ENCODE data around the gene HOXD1.

Gene HOXD1

DNA sequence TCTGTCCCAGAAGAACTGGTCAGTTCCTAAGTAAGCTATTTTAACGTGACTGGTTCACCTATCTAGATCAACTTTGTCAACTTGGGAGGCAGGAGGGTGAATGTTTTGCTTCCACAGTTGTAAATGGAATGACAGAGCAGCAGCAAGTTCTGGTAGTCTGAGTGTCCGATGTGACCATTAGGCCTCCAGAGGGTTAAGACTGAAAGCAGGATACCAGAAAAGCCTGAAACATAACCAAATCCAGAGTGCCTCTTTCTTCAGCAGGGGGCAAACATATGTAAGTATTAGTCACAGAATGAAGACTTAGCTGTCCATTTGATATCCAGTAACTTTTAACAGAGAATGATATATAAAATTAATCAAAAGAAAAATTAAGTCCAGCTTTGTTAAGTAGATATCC, 22.2 kb upstream of the HOXD1 start:
- H4K8ac ChIP-seq (ENCODE audit: low read length): no peak overlapping the region
- H3K9me3 ChIP-seq (ENCODE audit: control insufficient read depth, low read length): no peaks in the 10 kb centered on the region
- H3K27me3 ChIP-seq (ENCODE audit: control insufficient read depth in 1 of 2, insufficient read depth in 1 of 2, low read length in 2 of 2): peaks cover 0 to 89% of the 10 kb centered on the region in 2 experiments
- no peak overlapping the region for H3K4me2 ChIP-seq (ENCODE audit: low read length, poor library complexity, severe bottlenecking)
- H3K4me3 ChIP-seq (ENCODE audit: insufficient read depth in 1 of 2, low read depth in 1 of 2, low read length in 2 of 2): no peak overlapping the region
- H3K79me1 ChIP-seq (replicated peaks; ENCODE audit: low read length, poor library complexity, severe bottlenecking): no peaks in the 10 kb centered on the region
- H3K4me1 ChIP-seq (ENCODE audit: control insufficient read depth, insufficient read depth, low read depth, low read length): peaks cover 16% of the 10 kb centered on the region
- H2AK5ac ChIP-seq (ENCODE audit: low read length, severe bottlenecking): no peak overlapping the region
- H3K14ac ChIP-seq (ENCODE audit: low read length in 2 of 2): no peak overlapping the region
- no peak overlapping the region for H3K9ac ChIP-seq (ENCODE audit: low read length)
- no peak overlapping the region for H4K91ac ChIP-seq (ENCODE audit: low read length)
- no peak overlapping the region for H2AFZ ChIP-seq (ENCODE audit: low read depth, low read length)
- no peak overlapping the region for H3K27ac ChIP-seq (ENCODE audit: low read length, poor library complexity, severe bottlenecking)
- H2BK12ac ChIP-seq (ENCODE audit: low read length in 2 of 2): no peak overlapping the region
- DNase-seq: no peak
- WGBS: 21% methylated on average over 2 of the region's 2 CpGs
- H3K18ac ChIP-seq (ENCODE audit: low read depth in 1 of 2, low read length in 2 of 2): no peak overlapping the region
- H2BK5ac ChIP-seq (ENCODE audit: low read depth, low read length, poor library complexity, severe bottlenecking): no peak overlapping the region
- no peak overlapping the region for H3K4ac ChIP-seq (ENCODE audit: low read depth in 1 of 2, low read length in 2 of 2)
- H3K23ac ChIP-seq (ENCODE audit: low read length in 2 of 2): no peak overlapping the region
- H2BK120ac ChIP-seq (ENCODE audit: low read depth, low read length): no peak overlapping the region
- no peak overlapping the region for H2BK15ac ChIP-seq (ENCODE audit: low read depth, poor library complexity, severe bottlenecking)
- H3K36me3 ChIP-seq (ENCODE audit: control insufficient read depth in 1 of 2, insufficient read depth in 2 of 2, low read depth in 1 of 2, low read length in 2 of 2): no peaks in the 10 kb centered on the region

- no CpG with 5 or more reads among the region's 1 CpG for WGBS
Observed at GRCh38 chr2:176167398-176167797, 21.1 kb upstream of the HOXD1 start.

GRCh38 chr2:176169181-176169580, 19.3 kb upstream of the HOXD1 start:
- Histone ChIP-seq H4K8ac (ENCODE audit: low read length) (no peak overlapping the region), H3K4me3 (ENCODE audit: insufficient read depth in 1 of 2, low read depth in 1 of 2, low read length in 2 of 2) (no peak overlapping the region), H3K27me3 (ENCODE audit: control insufficient read depth in 1 of 2, insufficient read depth in 1 of 2, low read length in 2 of 2) (peaks cover 0 to 83% of the 10 kb centered on the region in 2 experiments), H2BK120ac (ENCODE audit: low read depth, low read length) (no peak overlapping the region), H3K9ac (ENCODE audit: low read length) (no peak overlapping the region), H3K23ac (ENCODE audit: low read length in 2 of 2) (no peak overlapping the region), H4K91ac (ENCODE audit: low read length) (no peak overlapping the region), H2BK12ac (ENCODE audit: low read length in 2 of 2) (no peak overlapping the region), H3K14ac (ENCODE audit: low read length in 2 of 2) (no peak overlapping the region), H3K27ac (ENCODE audit: low read length, poor library complexity, severe bottlenecking) (no peak overlapping the region), H2AFZ (ENCODE audit: low read depth, low read length) (no peak overlapping the region), H2BK5ac (ENCODE audit: low read depth, low read length, poor library complexity, severe bottlenecking) (no peak overlapping the region), H2AK5ac (ENCODE audit: low read length, severe bottlenecking) (no peak overlapping the region), H3K36me3 (ENCODE audit: control insufficient read depth in 1 of 2, insufficient read depth in 2 of 2, low read depth in 1 of 2, low read length in 2 of 2) (no peaks in the 10 kb centered on the region), H3K4ac (ENCODE audit: low read depth in 1 of 2, low read length in 2 of 2) (no peak overlapping the region), H3K9me3 (ENCODE audit: control insufficient read depth, low read length) (no peaks in the 10 kb centered on the region), H3K4me2 (ENCODE audit: low read length, poor library complexity, severe bottlenecking) (no peak overlapping the region), H3K4me1 (ENCODE audit: control insufficient read depth, insufficient read depth, low read depth, low read length) (peaks cover 16% of the 10 kb centered on the region), H2BK15ac (ENCODE audit: low read depth, poor library complexity, severe bottlenecking) (no peak overlapping the region), H3K18ac (ENCODE audit: low read depth in 1 of 2, low read length in 2 of 2) (no peak overlapping the region), H3K79me1 (replicated peaks; ENCODE audit: low read length, poor library complexity, severe bottlenecking) (no peaks in the 10 kb centered on the region)
- 78% methylated on average over 5 of the region's 5 CpGs for WGBS
- DNase-seq: no peak

More at GRCh38 chr2:176167398-176167797, 21.1 kb upstream of the HOXD1 start:
- Histone ChIP-seq H3K18ac (ENCODE audit: low read depth in 1 of 2, low read length in 2 of 2) (no peak overlapping the region), H3K4me2 (ENCODE audit: low read length, poor library complexity, severe bottlenecking) (no peak overlapping the region), H3K4me3 (ENCODE audit: insufficient read depth in 1 of 2, low read depth in 1 of 2, low read length in 2 of 2) (no peak overlapping the region), H3K36me3 (ENCODE audit: control insufficient read depth in 1 of 2, insufficient read depth in 2 of 2, low read depth in 1 of 2, low read length in 2 of 2) (no peaks in the 10 kb centered on the region), H3K4me1 (ENCODE audit: control insufficient read depth, insufficient read depth, low read depth, low read length) (peaks cover 19% of the 10 kb centered on the region), H3K27ac (ENCODE audit: low read length, poor library complexity, severe bottlenecking) (no peak overlapping the region), H3K23ac (ENCODE audit: low read length in 2 of 2) (no peak overlapping the region), H3K27me3 (ENCODE audit: control insufficient read depth in 1 of 2, insufficient read depth in 1 of 2, low read length in 2 of 2) (peaks cover 0 to 88% of the 10 kb centered on the region in 2 experiments), H2AFZ (ENCODE audit: low read depth, low read length) (no peak overlapping the region), H2BK5ac (ENCODE audit: low read depth, low read length, poor library complexity, severe bottlenecking) (no peak overlapping the region), H2BK120ac (ENCODE audit: low read depth, low read length) (no peak overlapping the region), H2AK5ac (ENCODE audit: low read length, severe bottlenecking) (no peak overlapping the region), H3K9ac (ENCODE audit: low read length) (no peak overlapping the region), H2BK15ac (ENCODE audit: low read depth, poor library complexity, severe bottlenecking) (no peak overlapping the region), H4K91ac (ENCODE audit: low read length) (no peak overlapping the region), H3K9me3 (ENCODE audit: control insufficient read depth, low read length) (no peaks in the 10 kb centered on the region), H4K8ac (ENCODE audit: low read length) (no peak overlapping the region), H2BK12ac (ENCODE audit: low read length in 2 of 2) (no peak overlapping the region), H3K4ac (ENCODE audit: low read depth in 1 of 2, low read length in 2 of 2) (no peak overlapping the region), H3K14ac (ENCODE audit: low read length in 2 of 2) (no peak overlapping the region), H3K79me1 (replicated peaks; ENCODE audit: low read length, poor library complexity, severe bottlenecking) (no peaks in the 10 kb centered on the region)
- no peak for DNase-seq

DNA sequence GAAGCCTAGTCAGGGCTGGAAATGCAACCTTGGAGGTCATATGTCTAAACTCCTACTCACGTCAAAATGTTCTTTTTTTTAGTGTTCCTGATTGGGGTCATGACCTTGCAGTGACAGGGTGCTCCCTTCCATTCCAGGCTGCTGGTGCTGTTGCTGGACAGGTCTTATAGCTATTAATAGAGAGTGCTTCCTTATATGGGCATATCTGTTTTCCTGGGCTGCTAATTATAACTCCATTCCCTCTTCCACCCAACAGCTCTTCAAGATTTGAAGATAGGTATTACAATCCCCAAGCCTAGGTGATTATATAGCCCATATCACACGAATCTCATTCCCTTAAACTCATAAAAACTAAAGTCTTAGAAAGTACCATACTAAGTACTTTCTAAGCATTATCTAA, 18.8 kb upstream of the HOXD1 start:
- Histone ChIP-seq H4K91ac (ENCODE audit: low read length) (no peak overlapping the region), H3K9ac (ENCODE audit: low read length) (no peak overlapping the region), H3K4ac (ENCODE audit: low read depth in 1 of 2, low read length in 2 of 2) (no peak overlapping the region), H2AFZ (ENCODE audit: low read depth, low read length) (no peak overlapping the region), H3K4me1 (ENCODE audit: control insufficient read depth, insufficient read depth, low read depth, low read length) (peaks cover 19% of the 10 kb centered on the region), H3K27ac (ENCODE audit: low read length, poor library complexity, severe bottlenecking) (no peak overlapping the region), H3K4me2 (ENCODE audit: low read length, poor library complexity, severe bottlenecking) (no peak overlapping the region), H2BK12ac (ENCODE audit: low read length in 2 of 2) (no peak overlapping the region), H2BK120ac (ENCODE audit: low read depth, low read length) (no peak overlapping the region), H2BK5ac (ENCODE audit: low read depth, low read length, poor library complexity, severe bottlenecking) (no peak overlapping the region), H3K23ac (ENCODE audit: low read length in 2 of 2) (no peak overlapping the region), H3K27me3 (ENCODE audit: control insufficient read depth in 1 of 2, insufficient read depth in 1 of 2, low read length in 2 of 2) (peaks cover 0 to 83% of the 10 kb centered on the region in 2 experiments), H3K79me1 (replicated peaks; ENCODE audit: low read length, poor library complexity, severe bottlenecking) (no peaks in the 10 kb centered on the region), H3K18ac (ENCODE audit: low read depth in 1 of 2, low read length in 2 of 2) (no peak overlapping the region), H2AK5ac (ENCODE audit: low read length, severe bottlenecking) (no peak overlapping the region), H3K14ac (ENCODE audit: low read length in 2 of 2) (no peak overlapping the region), H4K8ac (ENCODE audit: low read length) (no peak overlapping the region), H2BK15ac (ENCODE audit: low read depth, poor library complexity, severe bottlenecking) (no peak overlapping the region), H3K9me3 (ENCODE audit: control insufficient read depth, low read length) (no peaks in the 10 kb centered on the region), H3K36me3 (ENCODE audit: control insufficient read depth in 1 of 2, insufficient read depth in 2 of 2, low read depth in 1 of 2, low read length in 2 of 2) (no peaks in the 10 kb centered on the region), H3K4me3 (ENCODE audit: insufficient read depth in 1 of 2, low read depth in 1 of 2, low read length in 2 of 2) (no peak overlapping the region)
- WGBS: 62% methylated on average over 2 of the region's 2 CpGs
- no peak for DNase-seq

Data from mesenchymal stem cell (in vitro differentiated cells and primary cell).